NCI-H748 (cell line): ENCODE measurements around the gene DBF4B.

ENCODE experiments used
- DNase-seq: peaks from one replicate; lab custom pipeline; 2025; ENCODE audit not compliant: unreplicated experiment; lab: John Stamatoyannopoulos, UW

DBF4B gene

DNA sequence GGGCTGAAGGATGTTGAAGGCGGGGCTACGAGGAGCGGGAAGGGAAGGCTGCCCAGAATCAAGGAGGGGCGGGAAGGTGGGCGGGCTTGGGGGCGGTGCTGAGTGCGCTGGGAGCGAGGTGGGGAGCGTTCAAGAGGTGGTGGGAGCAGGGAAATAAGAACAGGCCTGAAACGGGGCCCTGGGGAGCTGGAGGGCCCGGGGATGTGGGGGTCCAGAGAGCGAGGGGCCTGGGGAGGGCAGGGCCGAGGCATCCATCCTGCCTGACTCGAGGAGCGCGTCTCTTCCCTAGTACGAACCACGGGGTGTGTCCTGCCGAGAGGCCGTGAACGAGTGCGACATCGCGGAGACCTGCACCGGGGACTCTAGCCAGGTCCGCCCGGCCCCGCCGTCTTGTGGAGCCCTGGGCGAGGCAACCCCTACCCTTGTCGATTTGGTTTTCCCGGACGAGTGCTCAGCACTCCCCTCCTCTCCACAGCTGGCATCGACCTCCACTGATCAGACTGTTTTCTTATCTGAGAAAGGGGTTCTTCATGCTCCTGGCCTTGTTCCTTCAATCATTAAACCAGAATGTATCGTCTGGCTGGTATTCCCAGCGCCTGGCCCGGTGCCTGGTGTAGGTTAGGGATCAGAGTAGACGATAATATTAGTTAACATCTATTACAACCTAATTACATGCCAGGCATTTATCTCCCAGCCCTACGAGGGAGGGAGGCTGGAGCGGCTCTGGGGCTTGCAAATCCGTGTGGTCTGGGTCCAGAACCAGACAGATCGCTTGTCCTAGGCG, 67.6 kb downstream of the DBF4B start:
- peak; percentile 82 for DNase-seq

- no peak for DNase-seq
These were observed 68.3 kb downstream of the DBF4B start for GRCh38 chr17:44776628-44777393.

DNA sequence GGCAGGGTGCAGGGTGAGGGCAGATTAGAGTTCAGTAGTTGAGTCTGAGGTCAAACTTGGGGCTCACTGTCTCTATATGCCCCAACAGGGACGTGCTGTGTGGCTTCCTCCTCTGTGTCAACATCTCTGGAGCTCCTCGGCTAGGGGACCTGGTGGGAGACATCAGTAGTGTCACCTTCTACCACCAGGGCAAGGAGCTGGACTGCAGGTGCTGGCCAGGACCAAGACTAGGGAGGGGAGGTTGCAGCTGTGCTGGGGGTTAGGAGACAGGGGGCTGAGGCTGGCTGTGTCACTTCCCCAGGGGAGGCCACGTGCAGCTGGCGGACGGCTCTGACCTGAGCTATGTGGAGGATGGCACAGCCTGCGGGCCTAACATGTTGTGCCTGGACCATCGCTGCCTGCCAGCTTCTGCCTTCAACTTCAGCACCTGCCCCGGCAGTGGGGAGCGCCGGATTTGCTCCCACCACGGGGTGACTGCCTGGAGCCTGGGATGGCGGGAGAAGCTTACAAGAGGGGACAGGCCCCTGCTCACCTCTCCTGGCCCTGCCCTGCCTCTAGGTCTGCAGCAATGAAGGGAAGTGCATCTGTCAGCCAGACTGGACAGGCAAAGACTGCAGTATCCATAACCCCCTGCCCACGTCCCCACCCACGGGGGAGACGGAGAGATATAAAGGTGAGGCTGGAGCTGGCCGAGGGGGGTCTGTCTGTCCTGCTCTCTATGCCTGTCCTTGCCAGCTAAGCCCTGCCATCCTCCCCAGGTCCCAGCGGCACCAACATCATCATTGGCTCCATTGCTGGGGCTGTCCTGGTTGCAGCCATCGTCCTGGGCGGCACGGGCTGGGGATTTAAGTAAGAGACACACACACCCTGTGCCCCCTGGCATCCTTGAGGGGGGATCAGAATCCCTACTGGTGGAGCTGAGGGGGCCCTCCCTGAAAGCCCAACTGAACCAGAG, 69.2 kb downstream of the DBF4B start:
- DNase-seq, result no peak

GRCh38 chr17:44778656-44779210, 70.3 kb downstream of the DBF4B start:
- no peak for DNase-seq

DNA sequence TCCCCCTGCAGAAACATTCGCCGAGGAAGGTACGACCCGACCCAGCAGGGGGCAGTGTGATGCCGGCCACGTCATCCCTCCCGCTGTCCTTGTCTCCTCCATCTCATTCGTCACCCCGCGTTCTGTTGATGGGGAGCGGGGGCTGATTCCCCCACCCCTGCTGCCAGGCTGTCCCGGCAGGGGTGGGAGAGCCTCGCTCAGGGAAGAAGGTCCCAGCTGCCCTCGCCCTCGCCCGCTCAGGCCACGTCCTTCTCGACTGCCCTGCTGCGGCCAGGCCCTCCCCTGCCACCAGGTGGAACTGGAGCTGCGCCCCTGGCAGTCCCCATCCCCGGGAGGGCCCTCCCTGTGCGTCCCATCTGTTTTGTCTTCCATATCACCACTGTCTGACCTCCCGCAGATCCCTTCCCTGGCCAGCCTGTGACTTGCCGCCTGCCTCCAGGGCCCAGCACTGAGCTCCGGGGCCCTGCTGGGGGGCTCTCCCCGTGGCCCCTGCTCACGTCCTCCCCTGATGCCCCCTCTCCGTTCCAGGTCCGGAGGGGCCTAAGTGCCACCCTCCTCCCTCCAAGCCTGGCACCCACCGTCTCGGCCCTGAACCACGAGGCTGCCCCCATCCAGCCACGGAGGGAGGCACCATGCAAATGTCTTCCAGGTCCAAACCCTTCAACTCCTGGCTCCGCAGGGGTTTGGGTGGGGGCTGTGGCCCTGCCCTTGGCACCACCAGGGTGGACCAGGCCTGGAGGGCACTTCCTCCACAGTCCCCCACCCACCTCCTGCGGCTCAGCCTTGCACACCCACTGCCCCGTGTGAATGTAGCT, 71.0 kb downstream of the DBF4B start:
- peak; percentile 66 for DNase-seq

GRCh38 chr17:44780161-44780560, 71.7 kb downstream of the DBF4B start:
- DNase-seq, result no peak

GRCh38 chr17:44780845-44781480, 72.5 kb downstream of the DBF4B start:
- DNase-seq, result no peak

DNA sequence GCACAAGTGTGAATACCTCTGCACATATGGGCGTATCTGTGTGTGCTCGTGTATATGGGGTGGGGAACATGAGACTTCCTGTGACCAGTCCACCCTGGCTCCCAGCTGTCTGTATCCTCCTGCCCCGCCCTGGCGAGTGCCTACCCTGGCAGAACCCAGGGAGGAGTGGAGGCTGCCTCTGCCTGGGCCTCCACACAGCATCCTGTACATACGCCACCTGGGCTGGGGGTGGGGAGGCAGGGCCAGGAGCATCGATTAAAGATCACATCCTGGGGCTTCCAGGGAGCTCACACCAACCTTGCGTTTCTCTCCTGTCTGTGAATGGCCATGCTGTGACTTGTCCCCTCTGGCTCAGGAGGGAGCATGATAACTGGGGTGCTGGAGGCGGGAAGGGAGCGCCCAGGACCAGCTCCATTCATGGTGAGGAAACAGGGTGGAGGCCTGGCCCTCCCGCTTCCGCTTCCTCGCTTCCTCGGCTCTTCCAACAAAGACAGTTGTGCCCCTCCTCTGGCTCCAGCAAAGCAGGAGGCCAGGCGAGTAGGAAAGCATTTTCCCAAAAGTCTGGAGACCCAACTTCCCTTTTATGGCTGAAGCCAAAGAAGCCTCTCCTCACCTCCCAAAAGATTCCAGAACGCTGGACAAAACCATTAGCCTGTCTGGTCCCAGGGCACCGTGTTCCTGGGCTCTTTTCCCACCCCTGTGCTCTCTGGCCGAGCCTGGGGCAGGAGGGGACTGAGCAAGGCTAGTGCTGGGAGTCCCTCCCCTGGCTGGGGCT, 73.3 kb downstream of the DBF4B start:
- peak; percentile 39 for DNase-seq

GRCh38 chr17:44782326-44782850, 73.9 kb downstream of the DBF4B start:
- no peak for DNase-seq

DNA sequence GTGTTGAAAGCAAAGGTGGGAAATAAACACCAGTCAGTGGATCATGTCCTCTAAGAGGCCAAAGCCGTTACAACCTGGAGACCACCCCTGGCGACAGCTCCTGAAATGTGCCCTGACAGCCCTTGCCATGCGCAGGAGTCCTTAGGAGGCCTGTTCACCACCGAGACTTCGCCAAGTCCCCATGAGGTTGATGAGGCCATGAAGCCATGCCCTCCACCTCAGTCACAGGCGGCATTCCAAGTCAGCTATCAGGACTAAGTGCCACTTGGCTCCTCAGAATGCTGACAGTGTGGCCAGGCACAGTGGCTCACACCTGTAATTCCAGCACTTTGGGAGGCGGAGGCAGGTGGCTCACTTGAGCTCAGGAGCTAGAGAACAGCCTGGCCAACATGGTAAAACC, 77.5 kb downstream of the DBF4B start:
- DNase-seq, result no peak

DNA sequence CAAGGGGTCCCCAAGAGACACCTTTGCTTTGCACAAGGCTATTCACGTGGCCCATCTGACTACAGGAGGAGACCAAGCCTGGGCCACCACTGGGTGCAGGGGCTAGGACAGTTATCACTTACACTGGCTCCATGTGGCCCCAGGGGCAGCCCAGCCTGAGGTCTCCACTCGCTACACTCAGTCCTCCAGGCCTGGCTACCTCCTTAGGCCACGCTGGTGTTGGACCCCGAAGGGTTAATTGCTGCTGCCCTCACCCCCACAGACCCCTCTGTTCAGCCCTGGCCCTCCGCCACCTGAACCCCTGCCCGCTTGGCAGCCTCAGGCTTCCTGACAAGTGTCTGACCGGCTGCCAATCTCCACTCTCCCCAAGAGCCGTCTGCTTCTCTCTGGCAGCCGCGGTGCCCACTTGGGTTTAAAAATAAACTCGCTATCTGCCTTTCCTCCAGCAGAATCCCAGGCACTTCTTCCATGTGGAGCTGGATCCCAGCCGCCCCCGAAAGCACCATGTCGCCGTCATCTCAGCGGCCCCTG, 78.2 kb downstream of the DBF4B start:
- no peak for DNase-seq

DNA sequence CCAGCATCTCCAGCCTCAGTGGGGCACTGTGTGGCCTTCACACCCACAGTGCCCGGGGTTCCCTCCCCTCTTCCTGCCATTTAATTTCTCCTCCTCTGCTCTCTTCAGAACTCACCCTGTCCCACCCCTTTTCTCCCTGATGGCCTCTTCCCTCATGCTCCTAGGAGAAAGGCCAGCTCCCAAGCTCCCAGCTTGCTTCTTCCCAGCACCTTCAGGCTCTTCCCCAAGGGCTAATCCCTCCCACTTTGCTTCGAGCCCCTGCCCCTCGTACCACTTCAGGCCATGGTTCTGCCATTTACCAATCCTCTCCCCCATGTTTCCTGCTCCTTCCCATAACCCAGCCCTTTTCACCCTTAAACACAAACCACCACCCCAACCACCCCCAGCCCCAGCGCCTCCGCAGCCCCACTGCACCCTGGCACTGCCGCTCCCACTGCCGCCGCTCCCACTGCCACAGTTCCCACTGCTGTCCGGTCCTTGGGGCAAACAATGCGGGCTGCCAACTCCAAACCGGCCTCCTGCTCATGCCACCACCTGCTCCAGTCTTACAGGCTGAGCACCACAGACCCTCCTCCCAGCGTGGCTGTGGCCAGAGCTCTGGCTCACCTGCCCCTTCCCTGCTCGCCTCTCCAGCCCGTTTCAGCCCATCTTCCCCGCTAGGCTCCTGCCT, 78.9 kb downstream of the DBF4B start:
- DNase-seq, result no peak

GRCh38 chr17:44788139-44788538, 79.7 kb downstream of the DBF4B start:
- no peak for DNase-seq

DNA sequence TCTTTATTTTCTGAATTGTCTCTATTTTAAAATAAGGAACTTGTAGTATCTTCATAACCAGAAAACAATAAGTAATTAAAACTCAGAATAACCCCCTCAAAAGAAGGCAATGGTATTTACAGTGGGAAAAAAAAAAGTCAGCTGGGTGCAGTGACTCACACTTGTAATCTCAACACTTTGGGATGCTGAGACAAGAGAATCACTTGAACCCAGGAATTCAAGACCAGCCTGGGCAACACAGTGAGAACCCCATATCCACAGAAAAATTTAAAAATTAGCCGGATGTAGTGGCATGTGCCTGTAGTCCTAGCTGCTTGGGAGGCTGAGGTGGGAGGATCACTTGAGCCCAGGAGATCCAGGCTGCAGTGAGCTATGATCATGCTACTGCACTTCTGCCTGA, 83.8 kb downstream of the DBF4B start:
- no peak for DNase-seq

DNA sequence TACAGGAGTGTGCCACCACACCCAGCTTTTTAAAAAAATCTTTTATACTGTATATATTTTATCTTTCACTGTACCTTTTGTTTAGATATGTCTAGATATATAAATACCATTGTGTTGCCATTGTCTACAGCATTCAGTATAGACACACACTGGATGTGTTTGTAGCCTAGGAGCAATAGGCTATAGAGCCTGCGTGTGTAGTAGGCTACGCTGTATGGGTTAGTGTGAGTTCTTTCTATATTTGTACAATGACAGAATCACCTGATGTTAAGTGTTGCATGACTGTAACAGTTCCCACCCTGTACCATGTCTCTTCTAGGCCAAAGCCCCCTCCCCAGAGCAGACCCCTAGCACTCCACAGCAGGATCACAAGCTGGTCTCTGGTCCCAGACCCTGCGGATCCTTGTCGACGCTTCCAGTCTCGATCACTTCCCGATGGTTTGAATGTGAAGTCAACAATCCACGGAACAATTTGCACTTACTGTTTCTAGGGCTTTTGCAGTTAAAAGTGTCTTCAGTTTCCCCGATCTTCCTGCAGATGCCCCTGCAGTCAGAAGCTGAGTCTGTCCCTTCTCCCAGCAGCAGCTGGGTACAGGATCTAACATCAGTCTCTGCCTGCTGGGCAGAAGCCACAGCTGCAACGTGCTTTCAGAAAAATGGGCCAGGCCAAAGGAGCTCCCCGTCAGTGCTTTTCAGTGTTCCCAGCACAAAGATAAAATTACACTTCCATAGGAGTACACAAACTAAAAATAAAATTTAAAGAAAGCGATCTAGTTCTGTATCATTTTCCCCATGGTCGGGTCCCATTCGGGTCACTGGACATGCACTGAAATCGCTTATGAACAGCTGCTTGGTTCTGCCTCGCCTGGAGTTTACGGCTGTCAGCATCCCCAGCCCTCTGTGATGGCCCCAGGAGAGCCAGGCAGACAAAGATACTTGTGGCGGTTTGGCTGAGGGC, 85.7 kb downstream of the DBF4B start:
- DNase-seq, result no peak

DNA sequence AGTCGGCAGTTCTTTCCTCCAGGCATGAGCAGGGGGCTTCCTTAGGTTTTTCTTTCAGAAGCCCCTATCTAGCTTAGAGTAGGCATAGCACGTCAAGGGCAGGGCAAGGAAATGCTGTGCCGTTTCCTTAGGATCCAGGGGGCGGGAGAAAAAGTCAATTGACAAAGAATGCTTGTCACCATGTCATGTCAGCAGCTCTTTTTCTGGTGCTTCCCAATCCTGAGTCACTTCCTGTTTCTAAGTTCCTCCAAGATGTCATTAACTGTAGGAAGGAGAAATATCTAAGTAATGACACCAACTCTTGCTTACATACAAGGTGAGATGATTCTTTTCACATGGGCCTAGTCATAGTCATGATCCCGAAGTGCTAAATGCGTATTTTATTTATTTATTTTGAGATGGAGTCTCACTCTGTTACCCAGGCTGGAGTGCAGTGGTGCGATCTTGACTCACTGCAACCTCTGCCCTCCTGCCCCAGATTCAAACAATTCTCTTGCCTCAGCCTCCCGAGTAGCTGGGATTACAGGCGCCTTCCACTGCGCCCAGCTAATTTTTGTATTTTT, 86.5 kb downstream of the DBF4B start:
- no peak for DNase-seq
